Fibroblast of skin of left biceps (primary cell): ENCODE data around the gene DDB1.

Experiments used
- DNase-seq, 2 experiments: peaks; one replicate each; pipeline ENCODE4 v3.0.0-alpha.2; 2013; ENCODE audit warnings: low read depth in 2 of 2

DDB1 gene

DNA sequence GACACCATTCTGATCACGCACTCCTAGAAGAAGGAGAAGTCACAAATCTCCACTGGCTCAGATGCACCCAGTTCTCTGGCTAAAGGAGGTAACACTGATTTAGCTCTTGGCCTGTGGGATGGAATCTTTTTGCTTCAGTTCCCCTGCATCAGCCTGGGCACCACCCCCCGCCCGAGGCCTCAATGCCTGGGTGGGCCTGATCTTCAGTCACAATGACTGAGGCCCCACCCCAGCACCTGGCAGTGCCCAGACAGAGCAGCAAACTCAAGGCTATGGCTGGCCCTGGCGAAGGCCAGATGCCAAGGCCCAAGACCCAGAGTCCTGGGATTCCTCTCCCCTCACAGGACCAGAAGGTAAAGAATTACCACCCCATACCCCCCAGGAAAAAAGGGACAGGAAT is 23.8 kb upstream of the DDB1 start:
- DNase-seq = no peak

DNA sequence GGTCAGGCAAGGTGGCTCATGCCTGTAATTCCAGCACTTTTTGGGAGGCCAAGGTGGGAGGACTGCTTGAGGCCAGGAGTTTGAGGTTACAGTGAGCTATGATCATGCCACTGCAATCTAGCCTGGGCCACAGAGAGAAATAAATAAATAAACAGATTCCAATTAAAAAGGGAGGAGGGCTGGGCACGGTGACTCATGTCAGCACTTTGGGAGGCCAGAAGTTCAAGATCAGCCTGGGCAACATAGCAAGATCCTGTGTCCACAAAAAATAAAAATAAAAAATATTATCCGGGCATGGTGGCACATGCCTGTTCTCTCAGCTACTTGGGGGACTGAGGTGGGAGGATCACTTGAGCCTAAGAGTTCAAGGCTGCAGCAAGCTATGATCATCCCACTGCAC is 21.3 kb upstream of the DDB1 start:
- DNase-seq = no peak

DNA sequence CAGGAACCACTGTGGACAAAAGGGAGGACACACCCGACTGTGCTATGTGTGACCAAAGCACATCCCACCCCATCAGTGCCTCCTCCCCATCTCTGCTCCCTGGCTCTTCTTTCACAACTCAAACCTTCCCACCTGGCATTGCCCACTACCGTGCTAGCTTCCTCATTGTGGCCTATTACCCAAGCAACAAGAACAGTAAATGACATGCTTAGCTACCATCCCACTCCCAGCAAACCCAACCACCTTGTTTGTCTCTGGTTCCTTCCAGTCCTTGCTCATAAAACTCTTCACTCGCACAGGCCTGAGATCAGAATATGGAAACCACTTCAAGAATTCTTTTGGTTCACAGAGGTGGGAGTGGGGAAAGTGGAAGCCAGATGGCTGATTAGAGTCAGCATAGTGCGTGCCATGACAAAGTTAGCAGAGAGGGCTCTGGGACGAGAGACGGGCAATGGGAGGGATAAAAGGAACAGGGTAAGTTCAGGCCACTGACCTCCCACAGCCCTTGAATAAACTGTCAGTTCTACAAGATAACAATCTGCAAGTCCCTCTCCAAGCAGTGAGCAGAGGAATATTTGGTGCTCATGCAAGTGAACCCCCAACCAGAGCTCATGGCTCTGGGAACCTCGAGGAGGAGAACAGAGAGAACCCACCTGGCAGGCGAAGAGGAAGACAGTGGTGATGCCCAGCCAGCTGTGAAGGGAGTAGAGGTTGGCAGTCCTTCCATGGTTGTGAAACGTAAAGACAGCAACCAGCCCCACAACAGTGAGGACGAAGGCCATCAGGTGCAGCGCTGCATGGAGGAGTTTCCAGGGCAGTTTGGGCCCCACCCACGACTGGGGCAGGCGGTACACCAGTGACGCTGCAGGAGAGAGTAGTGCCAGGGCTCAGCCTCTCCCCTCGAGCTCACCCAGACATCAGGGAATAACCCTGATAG is 20.5 kb upstream of the DDB1 start:
- no peak for DNase-seq

DNA sequence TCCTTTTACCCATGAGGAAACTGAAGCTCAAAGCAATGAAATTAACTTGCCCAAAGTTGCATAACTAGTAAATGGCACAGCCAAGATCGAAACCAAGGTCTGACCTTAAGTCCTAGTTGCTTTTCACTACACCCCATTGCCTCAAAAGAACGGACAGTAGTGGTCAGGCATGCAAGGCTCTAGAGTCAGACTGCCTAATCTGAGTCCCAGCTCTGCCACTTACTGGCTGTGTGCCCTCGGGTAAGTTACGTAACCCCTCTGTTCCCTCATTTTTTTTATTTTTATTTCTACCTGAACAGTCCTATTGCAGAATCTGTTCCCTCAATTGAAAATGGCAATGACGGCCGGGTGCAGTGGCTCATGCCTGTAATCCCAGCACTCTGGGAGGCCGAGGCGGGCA is 19.1 kb upstream of the DDB1 start:
- DNase-seq = no peak

DNA sequence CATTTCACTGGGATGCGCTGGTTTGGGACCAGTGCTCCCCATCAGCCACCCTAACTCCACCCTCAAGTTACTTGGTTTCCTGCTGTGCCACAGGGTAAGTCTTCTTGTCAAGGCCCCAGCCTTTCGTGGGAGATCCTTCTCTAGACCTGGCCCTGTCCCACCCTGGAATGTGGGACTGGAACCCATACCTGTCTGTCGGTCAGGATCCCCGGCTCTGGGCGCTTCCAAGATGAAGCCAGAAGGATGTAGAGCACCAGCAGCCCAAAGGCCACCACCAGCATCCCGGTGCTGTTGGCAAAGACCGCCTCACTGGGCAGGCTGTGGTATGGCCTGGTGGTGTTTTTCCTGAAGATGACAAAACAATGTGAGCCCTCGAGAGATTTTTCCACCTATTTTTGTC is 17.9 kb upstream of the DDB1 start:
- DNase-seq = no peak

DNA sequence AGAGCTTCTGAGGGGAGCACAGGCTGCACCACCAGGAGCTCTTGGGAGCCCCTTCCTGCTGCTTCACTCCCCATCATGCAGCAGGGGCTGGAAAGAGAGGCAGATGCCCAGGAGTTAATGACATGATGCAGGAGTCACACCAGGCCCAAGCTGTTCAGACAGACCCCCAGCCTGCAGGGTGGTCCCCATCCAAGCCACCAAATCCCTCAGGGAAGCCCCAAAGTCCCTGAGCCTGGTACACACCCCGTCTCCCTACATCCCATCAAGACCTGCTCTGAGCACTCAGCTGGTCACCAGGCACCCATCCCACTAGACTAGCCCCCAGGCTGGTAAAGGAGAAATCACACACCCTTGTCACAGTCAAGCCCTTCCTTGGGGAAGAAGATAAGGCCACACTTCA is 17.4 kb upstream of the DDB1 start:
- DNase-seq = no peak

DNA sequence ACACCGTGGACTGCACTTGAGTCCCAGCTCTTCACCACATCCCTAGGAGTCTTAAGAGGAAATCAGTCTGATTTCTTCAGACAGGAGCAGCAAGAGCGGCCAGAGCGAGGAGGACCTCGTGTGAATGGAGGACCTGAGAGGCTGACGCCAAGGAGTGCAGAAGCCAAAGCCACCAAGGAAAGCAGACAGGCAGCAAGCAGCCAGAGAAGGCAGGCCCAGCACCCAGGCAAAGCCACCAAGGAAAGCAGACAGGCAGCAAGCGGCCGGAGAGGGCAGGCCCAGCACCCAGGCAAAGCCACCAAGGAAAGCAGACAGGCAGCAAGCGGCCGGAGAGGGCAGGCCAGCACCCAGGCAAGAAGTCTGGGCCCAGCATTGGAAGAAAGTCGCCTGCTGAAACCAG is 17.0 kb upstream of the DDB1 start:
- DNase-seq = no peak

DNA sequence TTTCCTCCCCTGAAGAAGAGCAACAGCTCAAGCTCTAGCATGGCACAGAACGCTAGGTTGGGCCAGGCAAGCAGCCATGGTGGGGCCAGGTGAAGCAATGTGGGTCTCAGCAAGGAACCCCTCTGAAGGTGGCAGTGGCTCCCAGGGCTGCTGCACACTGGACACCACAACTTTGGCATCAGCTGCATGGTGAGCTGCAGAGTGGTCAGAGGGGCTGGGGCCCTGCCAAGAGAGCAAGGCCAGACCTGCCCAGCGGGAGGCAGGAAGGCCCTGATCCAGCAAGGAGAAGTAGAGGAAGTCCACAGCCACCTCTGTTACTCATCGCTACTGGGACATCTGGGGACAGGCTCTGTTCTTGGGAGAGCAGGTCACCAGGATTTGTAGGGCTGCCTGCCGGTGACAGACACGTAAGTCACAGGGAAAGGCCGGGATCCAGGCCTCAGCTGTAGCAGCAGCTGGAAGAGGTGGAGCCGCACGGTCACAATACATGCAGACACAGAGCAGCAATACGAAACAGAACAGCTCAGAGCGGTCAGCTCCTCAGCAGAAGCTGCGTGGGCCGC is 16.4 kb upstream of the DDB1 start:
- DNase-seq = no peak

DNA sequence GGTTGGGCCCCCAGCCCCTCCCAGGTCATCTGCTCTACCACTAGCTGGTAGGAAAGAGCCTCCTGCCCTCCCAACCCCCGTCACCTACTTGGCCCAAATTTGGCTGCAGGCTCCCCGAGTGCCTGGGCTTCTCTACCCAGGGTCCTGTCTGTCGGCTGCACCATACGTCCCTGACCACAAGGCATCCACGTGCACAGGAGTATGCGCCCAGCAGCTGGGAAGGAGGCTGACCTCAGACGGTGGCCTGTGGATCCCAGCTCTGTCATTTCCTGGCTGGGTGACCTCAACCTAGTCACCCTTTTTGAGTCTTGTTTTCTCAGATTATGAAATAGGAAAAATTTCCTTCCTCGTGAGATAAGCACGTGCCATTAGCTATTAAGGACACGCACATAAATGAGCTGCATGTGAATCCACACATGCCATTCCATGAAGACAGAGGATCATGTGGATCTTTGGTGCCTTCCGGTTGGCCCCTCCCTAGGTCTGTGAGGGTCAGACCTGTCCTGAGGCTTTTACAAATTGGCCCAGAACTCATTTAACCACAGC is 15.1 kb upstream of the DDB1 start:
- no peak for DNase-seq

DNA sequence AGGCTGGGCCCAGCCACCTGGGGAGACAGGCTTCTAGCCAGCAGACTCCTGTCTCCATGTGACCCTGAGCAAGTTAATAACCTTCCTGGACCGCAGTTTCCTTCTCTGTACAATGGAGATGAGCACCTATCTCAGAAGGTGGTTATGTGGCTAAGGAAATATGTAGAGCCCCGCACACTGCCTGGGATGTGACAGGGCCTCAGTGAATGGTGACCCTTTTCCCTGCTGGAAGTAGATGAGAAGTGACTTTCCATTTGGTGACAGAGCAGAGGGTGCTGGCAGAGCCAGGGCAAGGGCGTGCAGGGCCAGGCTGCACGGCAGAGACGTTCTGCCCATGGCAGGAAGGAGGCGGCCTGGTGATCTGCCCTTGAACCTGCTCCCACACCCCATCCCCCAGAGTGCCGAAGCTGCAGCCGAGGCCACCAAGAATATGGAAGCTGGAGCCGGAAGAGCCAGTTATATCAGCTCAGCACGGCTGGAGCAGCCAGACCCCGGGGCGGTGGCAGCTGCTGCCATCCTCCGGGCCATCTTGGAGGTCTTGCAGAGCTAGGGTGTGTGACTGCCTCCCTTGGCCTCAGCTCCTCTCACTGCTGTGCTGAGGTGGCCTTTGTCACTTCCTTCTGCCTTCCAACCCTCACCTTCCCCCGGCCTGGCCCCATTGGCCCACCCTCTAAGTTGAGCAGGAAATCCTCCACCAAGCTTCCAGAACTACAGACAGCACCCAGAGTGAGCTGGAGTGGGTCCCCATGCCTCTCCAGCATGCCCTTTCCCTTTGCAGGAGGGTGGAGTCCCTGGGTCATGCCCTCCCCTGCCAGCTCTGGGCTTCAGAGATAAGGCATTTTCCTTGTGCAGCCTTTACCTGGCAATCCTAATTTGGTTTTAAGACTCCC is 13.3 kb upstream of the DDB1 start:
- no peak for DNase-seq

DNA sequence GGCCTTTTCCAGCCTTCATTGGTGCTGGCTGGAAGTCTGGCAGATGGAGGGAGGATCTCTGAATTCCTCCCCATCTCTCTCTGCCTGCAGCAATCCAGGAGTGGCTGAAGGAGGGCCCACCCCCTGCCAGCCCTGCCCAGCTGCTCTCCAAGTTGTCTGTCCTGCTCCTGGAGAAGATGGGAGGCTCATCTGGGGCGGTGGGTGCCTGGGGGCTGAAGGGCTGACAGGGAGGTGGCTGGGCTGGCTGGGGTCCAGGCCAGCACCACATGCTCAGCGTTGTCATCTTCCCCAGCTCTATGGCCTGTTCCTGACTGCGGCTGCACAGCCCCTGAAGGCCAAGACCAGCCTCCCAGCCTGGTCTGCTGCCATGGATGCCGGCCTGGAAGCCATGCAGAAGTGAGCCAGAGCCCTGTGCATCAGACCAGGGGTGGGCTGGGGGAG is 12.3 kb upstream of the DDB1 start:
- DNase-seq = no peak

DNA sequence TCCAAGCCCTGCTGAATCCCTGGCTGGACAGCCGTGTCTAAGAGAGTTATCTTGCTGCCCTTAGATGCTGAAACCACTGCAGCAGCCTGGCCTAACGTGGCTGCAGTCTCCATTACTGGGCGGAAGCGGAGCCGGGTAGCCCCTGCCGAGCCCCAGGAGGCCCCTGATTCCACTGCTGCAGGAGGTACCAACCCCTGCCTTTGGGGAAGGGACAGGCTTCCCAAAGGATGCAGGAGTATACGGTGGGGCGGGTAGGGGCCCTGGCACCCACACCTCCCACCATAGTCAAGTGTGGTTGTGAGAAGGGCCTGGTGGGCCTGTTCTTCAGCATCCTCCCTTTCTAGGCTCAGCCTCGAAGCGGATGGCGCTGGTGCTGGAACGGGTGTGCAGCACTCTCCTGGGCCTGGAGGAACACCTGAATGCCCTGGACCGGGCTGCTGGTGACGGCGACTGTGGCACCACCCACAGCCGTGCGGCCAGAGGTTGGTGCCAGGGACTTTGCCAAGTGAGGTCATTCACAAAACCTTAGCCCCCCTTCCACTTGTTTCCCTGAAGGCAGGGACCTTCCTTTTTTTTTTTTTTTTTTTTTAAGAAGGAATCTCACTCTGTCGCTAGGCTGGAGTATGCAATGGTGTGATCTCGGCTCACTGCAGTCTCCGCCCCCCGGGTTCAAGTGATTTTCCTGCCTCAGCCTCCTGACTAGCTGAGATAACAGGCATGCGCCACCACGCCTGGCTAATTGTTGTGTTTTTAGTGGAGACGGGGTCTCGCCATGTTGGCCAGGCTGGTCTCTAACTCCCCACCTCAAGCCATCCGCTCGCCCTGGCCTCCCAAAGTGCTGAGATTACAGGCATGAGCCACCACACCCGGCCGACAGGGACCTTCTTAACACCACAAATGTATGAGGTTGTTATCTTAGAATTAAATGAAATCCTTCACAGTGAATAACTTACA is 11.2 kb upstream of the DDB1 start:
- DNase-seq = no peak

DNA sequence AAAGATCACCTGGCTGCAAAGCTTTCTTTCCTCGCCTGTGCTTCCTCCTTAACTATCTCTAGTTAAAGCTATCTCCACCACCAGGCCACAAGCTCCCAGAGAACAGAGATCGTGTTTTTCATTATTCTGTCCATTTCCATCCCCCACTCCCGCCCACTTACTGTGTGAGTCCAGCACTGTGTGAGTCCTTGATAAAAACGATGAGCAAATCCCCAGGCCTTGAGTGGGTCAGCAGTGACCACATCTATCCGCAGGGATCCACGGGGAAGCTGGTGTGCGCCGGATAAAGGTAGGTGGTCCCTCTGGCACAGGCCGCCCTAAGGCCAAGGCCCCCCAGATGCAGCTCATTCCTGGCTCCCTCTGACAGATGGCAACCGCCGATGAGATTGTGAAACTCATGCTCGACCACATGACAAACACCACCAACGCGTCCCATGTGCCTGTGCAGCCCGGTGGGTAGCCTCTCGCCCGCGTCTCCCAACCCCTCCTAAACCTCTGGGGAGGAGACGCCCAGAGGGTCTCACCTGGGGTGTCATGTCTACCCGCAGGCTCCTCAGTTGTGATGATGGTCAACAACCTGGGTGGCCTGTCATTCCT is 9.4 kb upstream of the DDB1 start:
- no peak for DNase-seq

DNA sequence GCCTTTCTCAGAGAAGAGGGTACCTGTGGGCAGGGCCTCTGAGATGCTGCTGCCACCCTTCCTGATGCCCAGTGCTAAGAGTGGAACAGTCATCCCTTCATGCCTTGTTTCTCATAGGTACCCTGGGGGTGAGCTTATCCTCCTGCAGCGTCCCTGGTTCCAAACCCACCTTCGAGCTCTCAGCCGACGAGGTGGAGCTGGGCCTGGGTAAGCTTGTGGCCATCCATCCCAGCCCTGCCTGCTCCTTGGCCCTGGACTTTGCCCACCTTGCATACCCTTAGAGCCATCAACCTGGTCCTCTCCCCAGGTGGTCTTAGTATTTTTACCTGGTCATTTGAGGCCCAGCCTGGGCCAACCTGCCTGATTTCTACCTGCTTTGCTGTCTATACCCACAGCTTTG is 8.8 kb upstream of the DDB1 start:
- no peak for DNase-seq

DNA sequence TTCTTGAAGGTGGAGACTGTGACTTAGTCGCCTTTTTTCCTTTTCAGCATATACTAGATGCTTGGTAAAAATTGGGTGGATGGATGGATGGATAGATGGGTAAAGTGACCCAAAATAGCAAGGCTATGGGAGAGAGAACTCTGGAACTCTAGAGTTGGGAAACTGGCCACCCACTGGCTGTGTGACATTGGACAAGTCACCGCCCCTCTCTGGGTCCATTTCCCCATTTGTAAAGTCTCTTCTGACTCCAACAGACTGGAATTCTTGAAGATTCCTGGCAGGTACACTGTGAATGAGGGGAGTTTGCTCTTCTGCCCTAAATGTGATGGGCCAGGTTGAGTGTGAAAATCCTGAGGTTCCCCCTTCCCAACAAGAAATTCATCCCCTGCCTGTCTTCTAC is 8.1 kb upstream of the DDB1 start:
- no peak for DNase-seq

DNA sequence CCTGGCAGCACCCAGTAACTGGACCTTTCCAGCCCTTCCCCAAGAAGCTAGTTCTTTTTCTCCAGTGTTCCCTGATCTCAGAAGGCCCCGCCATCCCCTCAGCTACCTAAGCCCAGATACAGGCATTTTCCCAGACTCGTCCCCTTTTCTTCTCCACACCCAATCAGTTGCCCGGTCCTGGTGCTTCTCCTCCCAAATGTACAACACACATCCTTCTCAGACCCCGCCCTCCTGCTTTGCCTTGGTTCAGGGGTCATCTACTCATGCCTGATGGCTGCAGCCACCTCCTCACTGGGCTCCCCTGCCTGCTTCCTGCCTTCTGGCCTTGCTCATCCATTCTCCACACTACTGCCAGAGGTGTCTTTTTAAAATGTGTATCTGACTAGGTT is 6.6 kb upstream of the DDB1 start:
- no peak for DNase-seq

DNA sequence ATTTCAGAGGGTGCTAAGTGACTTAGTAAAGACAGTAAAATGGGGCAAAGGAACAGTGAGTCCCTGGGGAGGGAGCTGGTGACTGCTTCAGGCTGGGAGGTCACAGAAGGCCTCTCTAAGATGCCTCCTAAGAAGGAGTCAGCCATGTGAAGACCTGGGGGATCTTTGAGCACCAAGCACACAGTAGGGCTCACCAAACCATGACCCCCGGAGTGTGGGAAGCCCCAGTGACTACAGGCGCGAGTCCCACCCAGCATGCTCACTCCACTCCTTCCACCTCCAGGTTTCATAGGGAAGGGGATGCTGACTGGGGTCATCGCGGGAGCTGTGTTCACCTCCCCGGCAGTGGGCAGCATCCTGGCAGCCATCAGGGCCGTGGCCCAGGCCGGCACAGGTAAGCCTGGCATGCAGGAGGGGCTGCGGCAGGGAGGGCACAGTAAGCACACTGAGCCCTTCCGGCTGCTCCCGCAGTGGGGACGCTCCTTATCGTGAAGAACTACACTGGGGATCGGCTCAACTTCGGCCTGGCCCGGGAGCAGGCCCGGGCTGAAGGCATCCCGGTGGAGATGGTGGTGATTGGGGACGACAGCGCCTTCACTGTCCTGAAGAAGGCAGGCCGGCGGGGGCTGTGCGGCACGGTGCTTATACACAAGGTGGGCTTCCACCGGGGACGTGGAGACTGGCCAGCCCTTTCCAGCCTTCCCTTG is 6.0 kb upstream of the DDB1 start:
- DNase-seq = no peak

DNA sequence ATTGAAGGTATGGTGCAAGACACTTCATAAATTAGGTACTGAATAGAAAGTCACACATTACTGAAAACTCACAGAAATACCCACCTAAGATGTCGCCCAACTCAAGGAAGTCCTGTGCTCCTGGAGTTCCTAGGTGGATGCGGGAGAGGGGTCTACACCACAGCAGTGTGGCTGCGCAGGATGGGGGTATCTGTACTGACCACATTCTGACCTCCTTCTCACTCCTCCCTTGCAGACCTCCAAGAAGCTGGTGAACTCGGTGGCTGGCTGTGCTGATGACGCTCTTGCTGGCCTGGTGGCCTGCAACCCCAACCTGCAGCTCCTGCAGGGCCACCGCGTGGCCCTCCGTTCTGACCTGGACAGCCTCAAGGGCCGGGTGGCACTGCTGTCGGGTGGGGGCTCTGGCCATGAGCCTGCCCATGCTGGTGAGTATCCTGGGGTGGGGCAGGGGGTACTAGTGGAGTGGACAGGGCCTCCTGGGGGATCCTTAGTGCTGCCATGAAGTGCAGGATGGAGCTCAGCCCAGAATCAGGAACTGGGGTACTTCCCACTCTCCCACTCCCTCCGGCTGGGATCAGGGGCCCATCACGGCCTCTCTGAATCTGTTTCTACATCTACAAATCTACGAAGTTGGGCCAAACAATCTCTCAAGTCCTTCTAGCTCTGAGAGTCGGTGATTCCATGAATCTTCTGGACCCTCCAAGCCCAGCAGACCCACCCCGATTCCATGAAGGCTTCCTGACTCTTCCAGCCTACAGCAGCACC is 5.0 kb upstream of the DDB1 start:
- DNase-seq = no peak
